Adrenal gland (tissue), 12 donors: ENCODE results near the gene RNF214. TPM values are rescaled to one million over a fixed set of nuclear protein-coding genes. Genes with fewer than 3 reads are reported as not detected.

Experiments
- DNase-seq, 7 donors: peaks; one replicate each; pipeline ENCODE4 v3.0.0-alpha.2; 2019 to 2020
- H3K27ac ChIP-seq, 5 donors: fragments of 200-600 bp; sonication (generic) in 4 of 5; 1 replicate in 3 of 5; 2 replicates in 2 of 5; pipeline versions ENCODE4 v1.5.1 to v1.8.0; 2016 to 2020; ENCODE audit warnings: mild to moderate bottlenecking in 1 of 5
- H3K27me3 ChIP-seq: fragments of 200-600 bp; 2 replicates; pipeline ENCODE4 v1.8.0; 2021
- H3K36me3 ChIP-seq, 2 donors: fragments of 200-600 bp; replicated peaks in 1 of 2; 1 replicate in 1 of 2; 2 replicates in 1 of 2; pipeline versions ENCODE4 v1.5.1 to v1.8.0; 2018 to 2022
- H3K4me1 ChIP-seq, 2 donors: fragments of 200-600 bp; replicated peaks in 1 of 2; 1 replicate in 1 of 2; 2 replicates in 1 of 2; pipeline versions ENCODE4 v1.5.1 to v1.8.0; 2018 to 2021
- H3K4me3 ChIP-seq, 4 donors: fragments of 200-600 bp; sonication (generic) in 3 of 4; one replicate each; pipeline ENCODE4 v1.5.1; 2016 to 2018
- H3K9me3 ChIP-seq, 3 donors: fragments of 200-600 bp; sonication (generic) in 1 of 3; replicated peaks in 1 of 3; 1 replicate in 2 of 3; 2 replicates in 1 of 3; pipeline versions ENCODE4 v1.5.1 to v1.8.0; 2016 to 2021
- CTCF ChIP-seq, 6 experiments: fragments of 450-650 bp in 4 of 6; fragments of 200-600 bp in 2 of 6; sonication (generic) in 1 of 6; IDR thresholded peaks; 1 replicate in 5 of 6; 2 replicates in 1 of 6; pipeline versions ENCODE4 v1.5.1 to v1.8.0; 2016 to 2021; ENCODE audit warnings: antibody characterized with exemption in 6 of 6, mild to moderate bottlenecking in 2 of 6, moderate library complexity in 1 of 6
- POLR2A ChIP-seq, 2 donors: fragments of 450-650 bp; IDR thresholded peaks; one replicate each; pipeline ENCODE4 v1.6.1; 2017; ENCODE audit warnings: antibody characterized with exemption in 2 of 2, mild to moderate bottlenecking in 2 of 2, moderate library complexity in 1 of 2
- WGBS, 4 donors: extraction: QIAGEN DNeasy Blood & Tissue Kit in 2 of 4; methylation state at CpG; one replicate each; pipeline versions ENCODE4 v1.1.5 to v1.1.7; 2013 to 2017; 5-methylcytosine and 5-hydroxymethylcytosine counted together
- intact Hi-C, 2 donors: fragments of 100-400 bp; cut with DNase I; formaldehyde crosslinking; loops; one replicate each; pipeline versions ENCODE4 v1.14.1 to v1.15.0; 2022 to 2023
- polyA plus RNA-seq, 3 donors: library from polyadenylated mRNA; stranded (reverse); fragments of 200-250 nt in 2 of 3; fragments of 350-450 nt in 1 of 3; fragmentation: Illumina TruSeq in 1 of 3; extraction: RNeasy Lipid Tissue Mini Kit (QIAGEN cat#74804) in 1 of 3; gene quantifications; one replicate each; pipeline ENCODE4 v1.2.3, GENCODE V29; 2013 to 2014
- total RNA-seq, 9 donors: library from RNA; depleted of rRNA in 4 of 9; stranded (reverse); fragments of >200 nt in 4 of 9; fragments of 120-200 nt in 1 of 9; fragmentation: NEBNext Ultra II Directional in 1 of 9; extraction: Animal tissue kit (Norgen Biotek cat#: 25700) in 1 of 9; gene quantifications; one replicate each; pipeline versions ENCODE4 v1.1.0 to v1.2.4, GENCODE V29; 2013 to 2023
- donor health status: healthy with polysubstance abuse.
- donor health status: Bipolar disorder and iron deficiency.
- donor health status: DM: yes; HTN: yes; CAD: no.
- donor health status: DM: no; HTN: no; CAD: no.
- donor health status: DM: no; HTN: no; CAD: no.
- donor health status: DM: yes; HTN: yes; CAD: no.

Gene RNF214
- total and polyA plus RNA-seq, 12 donors: 11.3 to 33.8 (median 20.5) TPM

- no peak overlapping the region for H3K4me3 ChIP-seq
- no peaks in the 10 kb centered on the region for H3K27me3 ChIP-seq
- H3K27ac ChIP-seq: no peak overlapping the region
- TF ChIP-seq POLR2A (IDR thresholded peaks at IDR 0.05): no peak
- TF ChIP-seq CTCF (IDR thresholded peaks at IDR 0.05): no peak
- peaks cover 0 to 57% of the 10 kb centered on the region in 2 donors for H3K36me3 ChIP-seq
- 76 to 97% (median 90%) methylated on average over 5 of the region's 5 CpGs for WGBS, 4 donors
- intact Hi-C loops: no loop called here
- H3K4me1 ChIP-seq: no peaks in the 10 kb centered on the region
- no peaks in the 10 kb centered on the region for H3K9me3 ChIP-seq
- DNase-seq: peak in 1 of 7 donors; percentile 10
Measured at GRCh38 chr11:117194267-117194666, 38.2 kb upstream of the RNF214 start.

- H3K4me3 ChIP-seq: no peak overlapping the region
- H3K4me1 ChIP-seq: no peaks in the 10 kb centered on the region
- H3K27me3 ChIP-seq: no peaks in the 10 kb centered on the region
- intact Hi-C loops: no loop called here
- peaks cover 0 to 47% of the 10 kb centered on the region in 2 donors for H3K36me3 ChIP-seq
- peak in 1 of 7 donors; percentile 23 for DNase-seq
- H3K9me3 ChIP-seq: no peaks in the 10 kb centered on the region
- TF ChIP-seq POLR2A (IDR thresholded peaks at IDR 0.05): no peak
- peak overlapping the region in 1 of 5 donors; percentile 40 for H3K27ac ChIP-seq
- WGBS, 4 donors: 40 to 56% (median 45%) methylated on average over 4 of the region's 4 CpGs
Measured at GRCh38 chr11:117195258-117195657, 37.2 kb upstream of the RNF214 start.

GRCh38 chr11:117195761-117196160 lies 36.7 kb upstream of the RNF214 start:
- no peak for DNase-seq
- 90 to 94% (median 92%) methylated on average over 14 to 19 of the region's 19 CpGs for WGBS, 4 donors
- Histone ChIP-seq H3K4me1 (no peaks in the 10 kb centered on the region), H3K9me3 (no peaks in the 10 kb centered on the region), H3K27me3 (no peaks in the 10 kb centered on the region), H3K27ac (peak overlapping the region in 1 of 5 donors; percentile 40), H3K36me3 (peaks cover 0 to 42% of the 10 kb centered on the region in 2 donors), H3K4me3 (no peak overlapping the region)
- no peak for TF ChIP-seq POLR2A (IDR thresholded peaks at IDR 0.05)
- TF ChIP-seq CTCF (IDR thresholded peaks at IDR 0.05): no peak
- intact Hi-C loops: no loop called here

- peaks cover 0 to 34% of the 10 kb centered on the region in 2 donors for H3K36me3 ChIP-seq
- no peaks in the 10 kb centered on the region for H3K27me3 ChIP-seq
- intact Hi-C loops: no loop called here
- no peaks in the 10 kb centered on the region for H3K9me3 ChIP-seq
- TF ChIP-seq CTCF (IDR thresholded peaks at IDR 0.05) (no peak), POLR2A (IDR thresholded peaks at IDR 0.05) (no peak)
- no peaks in the 10 kb centered on the region for H3K4me1 ChIP-seq
- H3K4me3 ChIP-seq: no peak overlapping the region
- WGBS, 4 donors: 92 to 96% (median 95%) methylated on average over 7 of the region's 7 CpGs
- peak overlapping the region in 1 of 5 donors; percentile 40 for H3K27ac ChIP-seq
- DNase-seq: no peak
Measured at GRCh38 chr11:117197006-117197405, 35.5 kb upstream of the RNF214 start.
